ENCODE results near the gene EBF4.
"Not testable (repeated sequence)": the region's sequence is repeated elsewhere in the genome, so short reads cannot be mapped to it uniquely, and the experiment has no call there.

The EBF4 gene

GRCh38 chr20:2680046-2680445, 12.5 kb upstream of the EBF4 start:
- DNase-seq, result no peak

- DNase-seq, result not testable (repeated sequence)
Measured at GRCh38 chr20:2682040-2682439, 10.5 kb upstream of the EBF4 start.

GRCh38 chr20:2684817-2685216, 7.8 kb upstream of the EBF4 start:
- not testable (repeated sequence) for DNase-seq

DNA sequence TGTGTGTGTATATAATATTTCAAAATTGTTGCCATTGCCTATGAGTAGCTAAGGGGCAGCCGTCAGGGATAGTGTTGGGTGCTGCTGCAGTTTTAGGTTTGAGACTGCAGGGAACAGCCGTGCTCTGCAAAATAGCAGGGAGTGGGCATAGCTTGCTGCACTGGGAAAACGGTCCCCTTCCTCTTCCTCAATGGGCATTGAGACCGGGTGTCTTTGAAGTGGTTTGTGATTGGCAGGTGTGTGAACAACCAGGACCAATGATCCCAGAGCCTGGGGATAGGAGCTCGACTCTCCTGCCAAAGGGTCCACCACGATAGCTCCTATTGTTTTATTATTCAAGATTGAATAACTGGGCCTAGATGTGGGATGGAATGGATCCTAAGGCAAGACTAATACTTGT, 5.1 kb upstream of the EBF4 start:
- no peak for DNase-seq

DNA sequence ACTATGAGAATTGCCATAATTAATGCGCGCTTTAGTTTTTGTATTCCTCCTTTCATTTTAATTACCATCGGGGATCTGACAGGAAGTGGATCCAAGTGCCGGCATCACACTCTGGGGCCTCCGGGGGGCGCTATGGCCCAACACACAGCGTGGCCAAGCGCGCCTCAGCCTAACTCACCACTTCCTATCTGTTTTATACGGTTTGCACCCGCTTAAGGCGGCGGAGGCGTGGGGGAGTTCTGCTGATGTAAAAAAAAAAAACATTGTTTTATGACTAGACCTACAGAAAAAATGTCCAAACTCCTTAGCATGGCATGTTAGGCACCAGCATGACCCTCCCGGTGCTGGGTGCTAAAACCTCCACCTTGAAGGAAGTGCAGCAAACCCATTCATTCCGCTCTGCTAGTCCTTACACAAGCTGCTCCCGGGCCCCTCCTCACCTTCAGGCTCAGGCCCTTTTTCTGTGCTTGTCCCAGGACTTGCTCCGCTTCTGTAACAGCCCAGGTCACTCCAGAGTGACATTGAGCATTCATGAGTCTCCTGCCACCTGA, 4.5 kb upstream of the EBF4 start:
- peak; percentile 86 for DNase-seq

DNA sequence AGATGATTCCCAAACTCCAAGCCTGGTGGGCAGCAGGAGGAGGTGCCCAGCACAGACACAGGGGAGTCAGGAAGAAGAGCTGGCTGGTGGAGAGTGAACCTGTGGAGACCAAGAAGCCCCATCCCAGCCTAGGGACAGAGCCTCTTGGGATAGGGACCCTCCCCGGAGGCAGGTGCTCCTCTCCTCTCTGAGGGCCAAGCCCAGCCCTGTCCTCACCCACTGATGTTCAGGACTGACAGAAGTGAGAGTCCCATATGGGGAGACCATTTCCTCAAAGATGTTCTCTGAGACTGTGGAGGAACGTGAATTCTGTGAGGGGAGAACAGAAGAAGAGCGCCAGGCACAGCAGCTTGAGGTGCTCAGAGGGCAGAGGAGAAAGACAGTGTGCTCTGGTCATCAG, 2.4 kb upstream of the EBF4 start:
- DNase-seq, result no peak

- no peak for DNase-seq
Measured at GRCh38 chr20:2690718-2691117, 1.9 kb upstream of the EBF4 start.

DNA sequence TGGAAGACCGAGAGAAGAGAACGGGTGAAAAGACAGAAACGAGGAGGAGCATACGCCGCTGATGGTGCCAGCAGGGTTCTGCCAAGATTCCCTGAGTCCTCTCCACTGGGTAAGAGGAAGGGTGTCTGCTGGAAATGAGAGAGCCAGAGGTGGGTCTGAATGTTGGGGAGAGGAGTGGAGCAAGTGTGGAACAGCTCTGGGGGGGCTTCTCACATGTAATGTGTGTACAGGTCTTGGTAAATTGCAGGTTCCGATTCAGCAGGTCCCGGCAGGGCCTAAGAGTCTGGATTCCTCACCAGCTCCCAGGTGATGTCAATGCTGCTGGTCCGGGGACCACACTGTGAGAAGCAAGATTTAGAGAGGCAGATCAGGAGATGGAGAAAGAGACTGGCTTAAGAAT, 1.5 kb upstream of the EBF4 start:
- no peak for DNase-seq

DNA sequence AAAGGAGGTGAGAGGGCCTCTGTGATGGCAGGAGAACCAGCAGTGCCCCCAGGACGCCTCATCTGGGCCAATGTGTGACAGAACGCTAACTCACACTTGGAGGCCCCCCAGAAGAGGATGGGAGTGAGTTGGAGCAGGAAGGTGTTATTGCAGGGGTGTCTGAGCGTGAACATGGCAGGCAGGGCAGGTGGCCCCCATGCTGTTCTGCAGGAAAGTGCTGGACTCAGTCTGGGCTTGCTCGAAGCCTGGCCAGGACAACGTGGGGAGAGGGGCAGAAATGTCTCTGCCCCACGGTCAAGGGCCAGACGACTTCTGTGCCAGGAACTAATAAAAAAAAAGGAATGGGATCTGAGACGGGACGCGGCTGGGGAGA, 931 bp upstream of the EBF4 start:
- DNase-seq, result no peak

GRCh38 chr20:2692886-2693285, 306 bp downstream of the EBF4 start:
- DNase-seq, result no peak

DNA sequence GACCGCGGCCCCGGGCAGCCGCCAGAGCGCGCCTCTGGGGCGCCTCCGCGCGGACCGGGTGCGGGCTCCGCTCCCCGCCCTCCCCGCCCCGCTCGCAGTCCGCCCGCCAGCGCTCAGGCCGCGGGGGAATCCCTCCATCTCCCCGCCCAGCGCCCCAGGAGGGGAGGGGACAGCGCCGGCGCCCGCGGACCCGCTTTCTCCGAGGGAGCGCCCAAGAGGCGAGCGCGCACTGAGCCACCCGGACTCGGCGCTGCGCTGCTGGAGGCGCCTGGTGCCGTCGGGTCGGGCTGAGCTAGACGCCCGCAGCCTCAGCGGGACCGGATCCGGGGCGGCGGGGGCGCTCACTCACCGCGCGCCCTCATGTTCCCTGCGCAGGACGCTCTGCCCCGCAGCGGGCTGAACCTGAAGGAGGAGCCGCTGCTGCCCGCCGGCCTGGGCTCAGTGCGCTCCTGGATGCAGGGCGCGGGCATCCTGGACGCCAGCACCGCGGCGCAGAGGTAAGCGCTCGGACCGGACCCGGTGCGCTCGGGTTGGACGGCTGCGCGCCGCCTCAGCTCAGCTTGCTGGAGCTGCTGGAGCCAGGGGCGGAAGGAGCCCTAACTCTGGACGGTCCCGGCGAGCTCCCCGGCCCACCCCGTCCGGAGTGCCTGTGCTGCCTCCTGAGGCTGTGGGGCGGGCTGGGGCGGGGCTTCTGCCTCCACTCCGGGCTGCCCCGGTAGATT, 867 bp downstream of the EBF4 start:
- peak; percentile 56 for DNase-seq

DNA sequence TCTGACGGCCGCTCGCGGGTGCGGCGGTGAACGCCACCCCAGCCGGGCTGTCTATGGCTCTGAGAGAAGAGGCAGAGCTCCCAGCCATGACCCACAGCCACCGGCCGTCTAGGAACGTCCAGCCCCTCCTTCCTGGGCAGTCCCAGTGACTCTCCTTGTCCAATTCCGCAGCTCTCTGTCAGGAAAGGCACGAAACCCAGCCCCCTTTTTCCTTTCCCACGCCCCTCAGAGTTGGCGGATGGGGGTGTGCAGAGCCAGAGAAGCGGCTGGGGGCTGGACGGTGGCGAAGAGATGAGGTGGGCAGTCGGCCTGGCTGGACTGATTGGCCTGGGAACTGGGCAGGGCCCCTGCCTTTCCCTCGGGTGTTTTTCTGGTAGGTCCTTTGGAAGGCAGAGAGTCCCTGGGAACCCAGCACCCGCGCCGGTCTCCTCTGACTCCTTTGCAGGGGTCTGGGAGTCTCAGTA, 1.5 kb downstream of the EBF4 start:
- DNase-seq, result no peak

DNA sequence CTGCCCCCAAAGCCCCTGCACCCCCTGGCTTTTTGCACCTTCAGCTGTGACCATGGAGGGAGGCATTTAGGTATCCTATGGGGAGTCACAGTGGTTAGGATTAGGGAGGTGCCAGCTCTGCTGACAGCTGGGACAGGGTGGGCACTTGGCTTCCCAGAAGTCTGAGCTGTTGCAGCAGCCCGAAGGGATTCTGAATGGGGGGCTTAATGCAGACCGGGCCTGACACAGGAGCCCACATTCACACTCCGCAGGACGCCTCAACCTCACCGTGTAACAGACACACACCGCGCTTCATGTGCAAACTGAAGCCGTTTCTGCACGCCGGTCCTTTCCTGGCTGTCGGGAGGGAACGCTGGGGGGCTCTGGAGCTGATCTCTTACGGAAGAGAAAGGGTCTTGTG, 1.9 kb downstream of the EBF4 start:
- DNase-seq, result no peak

GRCh38 chr20:2695206-2695983, 2.8 kb downstream of the EBF4 start:
- no peak for DNase-seq

DNA sequence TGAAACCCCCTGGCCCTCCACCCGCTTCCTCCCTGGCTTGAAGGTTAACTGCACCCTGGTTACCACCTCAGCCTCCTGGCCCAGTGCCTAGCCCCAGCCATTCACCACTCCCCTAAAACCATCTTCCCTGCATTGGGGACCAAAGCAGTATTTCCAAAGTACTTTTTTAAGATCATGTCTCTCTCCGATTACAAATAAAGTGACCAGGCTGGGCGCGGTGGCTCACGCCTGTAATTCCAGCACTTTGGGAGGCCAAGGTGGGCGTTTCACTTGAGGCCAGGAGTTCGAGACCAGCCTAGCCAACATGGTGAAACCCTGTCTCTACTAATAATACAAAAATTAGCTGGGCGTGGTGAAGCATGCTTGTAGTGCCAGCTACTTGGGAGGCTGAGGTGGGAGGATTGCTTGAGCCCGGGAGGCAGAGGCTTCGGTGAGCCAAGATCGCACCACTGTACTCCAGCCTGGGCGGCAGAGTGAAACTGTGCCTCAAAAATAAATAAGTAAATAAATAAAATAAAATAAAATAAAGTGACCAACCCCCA, 3.5 kb downstream of the EBF4 start:
- not testable (repeated sequence) for DNase-seq

DNA sequence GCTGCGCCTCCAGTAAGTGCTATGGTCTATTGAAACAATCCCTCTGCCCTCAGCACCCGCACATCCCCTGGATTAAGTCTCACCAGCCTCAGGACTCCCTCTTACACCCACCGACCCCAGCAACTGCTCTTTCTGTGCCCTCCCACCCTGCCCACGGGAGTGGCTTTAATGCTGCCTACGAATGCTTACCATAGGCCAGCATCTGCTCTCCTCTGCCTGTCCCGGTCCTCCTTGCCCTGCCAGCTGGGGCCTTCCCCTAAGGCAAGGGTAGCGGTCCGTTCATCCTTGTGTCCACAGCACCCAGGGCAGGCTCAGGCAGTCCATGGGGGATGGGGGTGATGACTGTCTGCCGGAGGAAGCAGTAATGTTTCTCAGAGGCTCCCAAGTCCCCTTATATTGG, 4.1 kb downstream of the EBF4 start:
- DNase-seq, result no peak

DNA sequence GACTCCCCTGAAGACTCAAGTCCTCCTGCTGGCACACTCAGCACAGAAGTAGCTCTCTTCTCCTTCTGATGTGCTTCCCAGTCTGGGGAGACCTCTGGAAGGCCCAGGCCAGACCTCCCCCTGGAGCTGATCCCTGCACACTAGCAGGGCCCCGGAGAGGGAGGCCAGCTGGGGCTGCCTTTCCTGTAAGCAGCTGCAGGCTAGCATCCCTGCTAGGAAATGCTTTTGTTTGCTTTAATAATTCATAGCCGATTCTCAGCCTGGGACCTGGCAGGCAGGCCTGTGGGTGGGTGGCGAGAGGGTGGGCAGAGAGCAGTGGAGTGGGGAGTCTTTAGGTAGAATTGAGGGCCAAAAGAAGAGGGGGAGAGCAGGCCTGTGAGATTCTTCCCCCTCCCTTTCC, 5.2 kb downstream of the EBF4 start:
- no peak for DNase-seq

GRCh38 chr20:2698186-2698817, 5.7 kb downstream of the EBF4 start:
- DNase-seq, result no peak

GRCh38 chr20:2698912-2699311, 6.3 kb downstream of the EBF4 start:
- no peak for DNase-seq

DNA sequence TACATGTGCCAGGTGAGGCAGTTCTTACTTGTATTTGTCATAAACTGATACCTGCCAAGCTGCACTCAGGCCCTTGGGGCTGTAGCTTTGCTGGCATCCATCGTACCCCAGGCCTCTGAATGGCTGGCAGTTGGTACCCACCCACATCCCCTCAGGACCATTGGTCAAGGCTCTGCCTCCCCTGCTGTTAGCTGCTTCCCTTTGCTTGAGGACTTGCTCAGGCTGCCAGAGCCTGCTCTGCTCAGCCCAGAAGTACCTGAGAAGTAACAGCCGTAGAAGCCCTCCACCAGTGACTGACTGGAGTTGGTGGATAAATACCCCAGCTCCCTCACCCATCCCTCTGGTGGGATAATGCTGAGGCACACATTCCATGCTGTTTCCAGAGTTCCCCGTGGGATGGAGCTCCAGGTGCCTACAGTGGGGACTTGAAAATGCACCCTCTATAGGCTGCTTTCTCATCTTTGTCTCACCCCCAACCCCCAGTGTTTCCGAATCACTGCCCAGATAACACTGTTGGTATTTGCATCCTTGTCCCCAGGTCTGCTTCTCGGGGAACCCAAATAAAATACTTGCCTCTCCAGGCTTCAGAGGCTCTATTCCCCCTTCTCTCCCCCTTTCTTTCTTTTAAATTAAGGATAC, 7.3 kb downstream of the EBF4 start:
- DNase-seq, result no peak

- DNase-seq, result no peak
Measured at GRCh38 chr20:2700913-2701620, 8.5 kb downstream of the EBF4 start.

DNA sequence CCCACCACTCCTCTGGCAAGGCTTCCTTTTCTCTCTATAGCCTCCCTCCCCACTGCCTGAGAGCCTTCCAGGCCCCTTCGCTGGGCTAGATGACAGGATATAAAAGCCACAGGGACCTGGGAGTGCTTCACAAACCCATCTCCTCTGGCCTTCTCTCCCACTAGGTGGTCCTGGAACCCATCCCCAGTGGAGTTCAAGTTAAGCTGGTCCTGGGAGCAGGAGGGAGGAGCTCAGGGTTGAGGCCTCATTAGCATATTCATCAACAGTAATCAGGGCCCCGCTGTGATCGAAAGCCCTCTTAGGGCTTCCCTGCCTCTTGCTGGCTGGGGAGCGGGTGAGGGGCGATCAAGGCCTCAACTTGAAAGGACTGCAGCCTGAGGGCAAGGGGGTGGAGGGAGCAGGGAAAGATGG, 9.1 kb downstream of the EBF4 start:
- no peak for DNase-seq
